COLO829 (cell line): ENCODE data around the gene WWP2.

Source experiments
- DNase-seq: peaks from one replicate; pipeline ENCODE4 v3.0.0; 2012; ENCODE audit warnings: low spot score

Gene WWP2

GRCh38 chr16:69890114-69890891 lies 128.2 kb downstream of the WWP2 start:
- peak; percentile 87 for DNase-seq

GRCh38 chr16:69890892-69891282 lies 128.8 kb downstream of the WWP2 start:
- no peak for DNase-seq

- DNase-seq: no peak
Observed at GRCh38 chr16:69892378-69892777, 130.2 kb downstream of the WWP2 start.

GRCh38 chr16:69893106-69893505 lies 131.0 kb downstream of the WWP2 start:
- DNase-seq: no peak

- peak; percentile 23 for DNase-seq
Observed at GRCh38 chr16:69894676-69895075, 132.5 kb downstream of the WWP2 start.

GRCh38 chr16:69903865-69904415 lies 141.8 kb downstream of the WWP2 start:
- no peak for DNase-seq

GRCh38 chr16:69904495-69905170 lies 142.5 kb downstream of the WWP2 start:
- DNase-seq: no peak

- no peak for DNase-seq
Observed at GRCh38 chr16:69905171-69905555, 143.0 kb downstream of the WWP2 start.

- DNase-seq: no peak
Observed at GRCh38 chr16:69906838-69907401, 144.8 kb downstream of the WWP2 start.

- no peak for DNase-seq
Observed at GRCh38 chr16:69909043-69909442, 146.9 kb downstream of the WWP2 start.

GRCh38 chr16:69909760-69910159 lies 147.6 kb downstream of the WWP2 start:
- DNase-seq: no peak

GRCh38 chr16:69910964-69911363 lies 148.8 kb downstream of the WWP2 start:
- DNase-seq: no peak

- no peak for DNase-seq
Observed at GRCh38 chr16:69916462-69916861, 154.3 kb downstream of the WWP2 start.

- no peak for DNase-seq
Observed at GRCh38 chr16:69917311-69917710, 155.2 kb downstream of the WWP2 start.

GRCh38 chr16:69917739-69918138 lies 155.6 kb downstream of the WWP2 start:
- DNase-seq: peak; percentile 26

GRCh38 chr16:69918241-69918640 lies 156.1 kb downstream of the WWP2 start:
- DNase-seq: no peak

- peak; percentile 37 for DNase-seq
Observed at GRCh38 chr16:69921127-69921526, 159.0 kb downstream of the WWP2 start.

GRCh38 chr16:69922200-69922599 lies 160.1 kb downstream of the WWP2 start:
- DNase-seq: no peak

GRCh38 chr16:69924041-69924775 lies 162.1 kb downstream of the WWP2 start:
- DNase-seq: peak; percentile 65

- peak; percentile 88 for DNase-seq
Observed at GRCh38 chr16:69924777-69925191, 162.7 kb downstream of the WWP2 start.

GRCh38 chr16:69925311-69925710 lies 163.2 kb downstream of the WWP2 start:
- DNase-seq: no peak

- no peak for DNase-seq
Observed at GRCh38 chr16:69926241-69926640, 164.1 kb downstream of the WWP2 start.
